Smooth muscle cell (in vitro differentiated cells): ENCODE results near the gene C19orf25. TPM values are rescaled to one million over a fixed set of nuclear protein-coding genes. Genes with fewer than 3 reads are reported as not detected.

ENCODE experiments used
- DNase-seq: peaks from one replicate; lab custom pipeline; 2025; ENCODE audit not compliant: unreplicated experiment; lab: John Stamatoyannopoulos, UW
- H2AFZ ChIP-seq: fragments of 200-600 bp; sonication (generic); 2 replicates; pipeline ENCODE4 v1.6.0; 2016; ENCODE audit warnings: antibody characterized with exemption, low read depth, mild to moderate bottlenecking
- H3F3A ChIP-seq: fragments of 200-600 bp; sonication (generic); 2 replicates; pipeline ENCODE4 v1.6.0; 2017; ENCODE audit warnings: antibody characterized with exemption, low read depth
- H3K27ac ChIP-seq: fragments of 200-600 bp; sonication (generic); 2 replicates; pipeline ENCODE4 v1.5.1; 2016; ENCODE audit warnings: low read depth, mild to moderate bottlenecking
- H3K27me3 ChIP-seq: fragments of 200-600 bp; sonication (generic); 2 replicates; pipeline ENCODE4 v1.6.1; 2016; ENCODE audit warnings: low read depth, mild to moderate bottlenecking
- H3K36me3 ChIP-seq: fragments of 200-600 bp; sonication (generic); 2 replicates; pipeline ENCODE4 v1.5.1; 2016; ENCODE audit warnings: low read depth
- H3K4me1 ChIP-seq: fragments of 200-600 bp; sonication (generic); 2 replicates; pipeline ENCODE4 v1.5.1; 2016; ENCODE audit warnings: low read depth
- H3K4me2 ChIP-seq: fragments of 200-600 bp; sonication (generic); 2 replicates; pipeline ENCODE4 v1.6.0; 2016; ENCODE audit warnings: mild to moderate bottlenecking
- H3K4me3 ChIP-seq: fragments of 200-600 bp; sonication (generic); 2 replicates; pipeline ENCODE4 v1.5.1; 2016; ENCODE audit warnings: mild to moderate bottlenecking
- H3K79me2 ChIP-seq: fragments of 200-600 bp; sonication (generic); 2 replicates; pipeline ENCODE4 v1.6.0; 2016; ENCODE audit warnings: low read depth, mild to moderate bottlenecking
- H3K9ac ChIP-seq: fragments of 200-600 bp; sonication (generic); 2 replicates; pipeline ENCODE4 v1.6.0; 2016; ENCODE audit warnings: low read depth
- H3K9me3 ChIP-seq: fragments of 200-600 bp; sonication (generic); replicated peaks from 2 replicates; pipeline ENCODE4 v1.5.1; 2016; ENCODE audit warnings: low read depth
- H4K20me1 ChIP-seq: fragments of 200-600 bp; sonication (generic); 2 replicates; pipeline ENCODE4 v1.6.0; 2016; ENCODE audit warnings: low read depth
- CTCF ChIP-seq: fragments of 200-600 bp; sonication (generic); IDR thresholded peaks from 2 replicates; pipeline ENCODE4 v1.5.1; 2017; ENCODE audit warnings: borderline replicate concordance, mild to moderate bottlenecking, antibody characterized with exemption; ENCODE audit not compliant: insufficient read depth, poor library complexity, severe bottlenecking
- WGBS: methylation state at CpG from one replicate; pipeline ENCODE4 v1.1.7; 2016; ENCODE audit warnings: low lambda C conversion rate; 5-methylcytosine and 5-hydroxymethylcytosine counted together
- polyA plus RNA-seq: library from polyadenylated mRNA; unstranded; fragments of >200 nt; fragmentation: Nextera tagmentation; extraction: Ambion mirVana; gene quantifications from 2 replicates; pipeline ENCODE4 v1.2.1, GENCODE V29; 2016
- total RNA-seq: library from RNA; depleted of rRNA; stranded (reverse); fragments of >200 nt; gene quantifications from 2 replicates; pipeline ENCODE4 v1.2.3, GENCODE V29; 2014

C19orf25 gene
- total and polyA plus RNA-seq, 2 experiments from 2014 or later: 15.2 to 27.9 TPM

GRCh38 chr19:1430246-1430645 lies 48.8 kb downstream of the C19orf25 start:
- TF ChIP-seq CTCF: no peak
- no peaks in the 10 kb centered on the region for H3K4me1 ChIP-seq
- H4K20me1 ChIP-seq: peaks cover 65% of the 10 kb centered on the region
- peaks cover 1% of the 10 kb centered on the region for H3F3A ChIP-seq
- 96% methylated on average over 9 of the region's 14 CpGs for WGBS
- no peak overlapping the region for H3K27ac ChIP-seq
- no peaks in the 10 kb centered on the region for H3K27me3 ChIP-seq
- H3K79me2 ChIP-seq: peaks cover 15% of the 10 kb centered on the region
- no peak overlapping the region for H2AFZ ChIP-seq
- H3K9ac ChIP-seq: no peak overlapping the region
- no peak overlapping the region for H3K4me2 ChIP-seq
- H3K36me3 ChIP-seq: no peaks in the 10 kb centered on the region
- no peak for DNase-seq
- H3K4me3 ChIP-seq: no peak overlapping the region
- H3K9me3 ChIP-seq: no peaks in the 10 kb centered on the region

GRCh38 chr19:1429750-1430149 lies 49.3 kb downstream of the C19orf25 start:
- Histone ChIP-seq H3K27ac (no peak overlapping the region), H2AFZ (no peak overlapping the region), H3K36me3 (no peaks in the 10 kb centered on the region), H3K4me3 (no peak overlapping the region), H3K9ac (no peak overlapping the region), H3K27me3 (no peaks in the 10 kb centered on the region), H4K20me1 (peaks cover 66% of the 10 kb centered on the region), H3K79me2 (peaks cover 19% of the 10 kb centered on the region), H3K4me1 (no peaks in the 10 kb centered on the region), H3F3A (no peaks in the 10 kb centered on the region), H3K4me2 (no peak overlapping the region), H3K9me3 (no peaks in the 10 kb centered on the region)
- TF ChIP-seq CTCF: no peak
- no peak for DNase-seq
- WGBS: 90% methylated on average over 14 of the region's 14 CpGs

- TF ChIP-seq CTCF: no peak
- no peak for DNase-seq
- H3K4me3 ChIP-seq: no peak overlapping the region
- H3K4me2 ChIP-seq: no peak overlapping the region
- no peaks in the 10 kb centered on the region for H3F3A ChIP-seq
- H3K9me3 ChIP-seq: no peaks in the 10 kb centered on the region
- 97% methylated on average over 41 of the region's 41 CpGs for WGBS
- H3K4me1 ChIP-seq: no peaks in the 10 kb centered on the region
- peaks cover 21% of the 10 kb centered on the region for H3K79me2 ChIP-seq
- H3K9ac ChIP-seq: no peak overlapping the region
- H4K20me1 ChIP-seq: peaks cover 67% of the 10 kb centered on the region
- no peak overlapping the region for H2AFZ ChIP-seq
- H3K27me3 ChIP-seq: no peaks in the 10 kb centered on the region
- no peaks in the 10 kb centered on the region for H3K36me3 ChIP-seq
- no peak overlapping the region for H3K27ac ChIP-seq
These were observed 50.1 kb downstream of the C19orf25 start for GRCh38 chr19:1428738-1429391.

GRCh38 chr19:1427221-1427920 lies 51.6 kb downstream of the C19orf25 start:
- TF ChIP-seq CTCF: no peak
- Histone ChIP-seq H3K9me3 (no peaks in the 10 kb centered on the region), H4K20me1 (peaks cover 81% of the 10 kb centered on the region), H3K27ac (no peak overlapping the region), H3K36me3 (no peaks in the 10 kb centered on the region), H3K4me3 (no peak overlapping the region), H3K9ac (no peak overlapping the region), H3K4me1 (no peaks in the 10 kb centered on the region), H2AFZ (no peak overlapping the region), H3K27me3 (no peaks in the 10 kb centered on the region), H3K79me2 (peaks cover 36% of the 10 kb centered on the region), H3K4me2 (no peak overlapping the region), H3F3A (no peaks in the 10 kb centered on the region)
- no peak for DNase-seq
- 95% methylated on average over 27 of the region's 27 CpGs for WGBS
